Measurements from ENCODE around the gene GNPTAB.

The GNPTAB gene

DNA sequence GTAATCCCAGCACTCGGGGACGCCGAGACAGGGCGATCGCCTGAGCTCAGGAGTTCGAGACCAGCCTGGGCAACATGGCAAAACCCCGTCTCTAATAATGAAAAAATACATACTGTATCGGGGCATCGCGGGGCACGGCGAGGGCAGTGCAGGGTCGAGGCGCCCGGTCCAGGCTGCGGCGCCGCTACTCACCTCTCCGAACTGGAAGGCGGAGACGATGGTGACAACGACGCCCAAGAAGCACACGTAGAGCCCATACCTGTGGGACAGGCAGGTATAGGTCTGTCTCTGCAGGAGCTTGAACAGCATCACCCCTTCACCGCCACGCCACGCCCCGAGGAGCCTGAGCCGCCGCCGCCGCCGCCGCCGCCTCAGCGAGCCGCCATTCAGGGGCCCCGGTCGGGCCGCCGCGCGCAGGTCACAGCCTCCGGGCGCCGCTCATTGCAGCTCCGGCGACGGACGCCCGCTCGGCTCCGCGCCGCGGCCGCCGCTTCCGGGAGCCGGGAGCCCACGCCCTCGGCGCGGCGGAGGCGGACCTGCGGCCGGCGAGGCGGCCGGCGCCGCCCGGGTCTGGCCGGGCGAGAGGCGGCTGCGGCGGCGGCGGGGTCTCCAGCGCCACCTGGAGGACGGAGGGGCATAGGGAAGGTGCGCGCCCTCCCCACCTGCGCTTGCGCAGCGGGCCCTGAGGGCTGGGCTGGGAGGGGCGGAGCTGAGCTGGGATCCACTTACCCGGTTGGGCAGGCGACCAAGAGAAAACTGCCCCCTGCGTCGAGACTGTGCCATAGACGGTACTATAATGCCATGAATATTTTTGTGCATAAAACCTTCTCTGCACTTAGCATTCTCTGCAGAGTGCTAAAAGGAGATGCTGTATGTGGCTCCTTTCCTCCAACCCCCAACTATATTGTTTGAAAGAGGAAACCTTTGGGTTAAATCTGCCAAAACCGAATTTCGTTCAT lies at the start of gene GNPTAB:
Gene GNPTAB (minus strand): TSS at position 593 of the 959 bp plus-strand sequence. CDS start 284 bp downstream, at position 309.
- Mint-ChIP-seq H3K27me3 (ENCODE audit: low read depth, poor library complexity) (peaks cover 14% of the 10 kb centered on the region), H3K27ac (peak within 1 kb of the TSS; percentile 48), H3K36me3 (ENCODE audit: low read depth) (no peaks in the 10 kb centered on the region), H3K4me3 (peak within 1 kb of the TSS; percentile 96), H3K9me3 (no peaks in the 10 kb centered on the region), H3K4me1 (peaks cover 5% of the 10 kb centered on the region)
- TF ChIP-seq, protein P1, sequence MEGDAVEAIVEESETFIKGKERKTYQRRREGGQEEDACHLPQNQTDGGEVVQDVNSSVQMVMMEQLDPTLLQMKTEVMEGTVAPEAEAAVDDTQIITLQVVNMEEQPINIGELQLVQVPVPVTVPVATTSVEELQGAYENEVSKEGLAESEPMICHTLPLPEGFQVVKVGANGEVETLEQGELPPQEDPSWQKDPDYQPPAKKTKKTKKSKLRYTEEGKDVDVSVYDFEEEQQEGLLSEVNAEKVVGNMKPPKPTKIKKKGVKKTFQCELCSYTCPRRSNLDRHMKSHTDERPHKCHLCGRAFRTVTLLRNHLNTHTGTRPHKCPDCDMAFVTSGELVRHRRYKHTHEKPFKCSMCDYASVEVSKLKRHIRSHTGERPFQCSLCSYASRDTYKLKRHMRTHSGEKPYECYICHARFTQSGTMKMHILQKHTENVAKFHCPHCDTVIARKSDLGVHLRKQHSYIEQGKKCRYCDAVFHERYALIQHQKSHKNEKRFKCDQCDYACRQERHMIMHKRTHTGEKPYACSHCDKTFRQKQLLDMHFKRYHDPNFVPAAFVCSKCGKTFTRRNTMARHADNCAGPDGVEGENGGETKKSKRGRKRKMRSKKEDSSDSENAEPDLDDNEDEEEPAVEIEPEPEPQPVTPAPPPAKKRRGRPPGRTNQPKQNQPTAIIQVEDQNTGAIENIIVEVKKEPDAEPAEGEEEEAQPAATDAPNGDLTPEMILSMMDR (IDR thresholded peaks at IDR 0.05), result peak; percentile 58
- peak; percentile 95 for DNase-seq

DNA sequence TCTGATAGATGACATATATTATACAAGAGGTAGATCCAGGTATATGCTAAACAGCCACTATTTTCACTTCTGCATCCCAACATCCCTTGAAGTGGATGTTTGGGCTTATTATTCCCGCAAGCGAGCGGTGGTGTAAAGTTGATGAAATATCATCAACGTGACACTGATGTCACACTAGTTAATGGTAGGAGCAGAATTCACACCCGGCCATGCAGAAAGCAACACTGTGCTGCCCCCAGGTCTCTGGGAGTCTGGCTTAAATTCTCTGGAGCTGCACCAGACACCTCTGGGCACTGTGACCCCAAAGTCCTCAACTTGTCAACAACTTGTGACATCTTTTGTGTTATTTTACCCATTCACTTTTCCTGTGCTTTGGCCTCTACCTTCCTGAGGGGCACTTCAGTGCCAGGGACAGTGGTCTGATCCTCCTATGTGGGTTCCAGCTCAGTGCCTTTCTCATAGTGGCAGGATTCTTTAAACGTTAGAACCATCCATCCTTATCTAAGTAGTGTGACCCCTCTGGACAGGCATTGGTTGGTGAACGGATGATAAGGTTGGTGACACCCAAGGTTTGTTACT lies 47.6 kb upstream of the GNPTAB start:
- peaks cover 30% of the 10 kb centered on the region for H3K27me3 Mint-ChIP-seq (ENCODE audit: low read depth, poor library complexity)
- DNase-seq, result no peak
- H3K4me3 Mint-ChIP-seq, result peak overlapping the region; percentile 90
- peaks cover 4% of the 10 kb centered on the region for H3K36me3 Mint-ChIP-seq (ENCODE audit: low read depth)
- peaks cover 13% of the 10 kb centered on the region for H3K4me1 Mint-ChIP-seq
- TF ChIP-seq, protein P1 (IDR thresholded peaks at IDR 0.05), result no peak
- H3K27ac Mint-ChIP-seq, result no peak overlapping the region
- H3K9me3 Mint-ChIP-seq, result peaks cover 4% of the 10 kb centered on the region

DNA sequence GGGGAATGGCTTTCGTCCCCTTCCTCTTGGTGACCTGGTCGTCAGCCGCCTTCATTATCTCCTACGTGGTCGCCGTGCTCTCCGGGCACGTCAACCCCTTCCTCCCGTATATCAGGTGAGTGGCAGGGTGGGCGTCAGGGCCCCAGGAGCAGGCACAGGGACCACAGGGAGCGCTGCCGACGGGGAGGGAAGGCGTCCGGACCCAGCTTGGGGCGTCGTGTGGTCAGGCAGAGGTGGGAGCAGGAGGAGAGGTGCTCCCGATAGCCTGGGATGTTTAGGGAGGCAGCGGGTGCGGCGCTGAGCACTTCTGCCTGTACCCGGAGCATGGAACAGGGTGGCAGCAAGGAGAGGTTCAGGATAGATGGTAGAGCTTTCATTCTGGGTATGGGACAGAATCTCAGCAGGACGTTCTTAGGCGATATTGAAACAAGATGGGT lies 47.1 kb upstream of the GNPTAB start:
- Mint-ChIP-seq H3K9me3 (peaks cover 4% of the 10 kb centered on the region), H3K27ac (no peak overlapping the region)
- no peak for DNase-seq

DNA sequence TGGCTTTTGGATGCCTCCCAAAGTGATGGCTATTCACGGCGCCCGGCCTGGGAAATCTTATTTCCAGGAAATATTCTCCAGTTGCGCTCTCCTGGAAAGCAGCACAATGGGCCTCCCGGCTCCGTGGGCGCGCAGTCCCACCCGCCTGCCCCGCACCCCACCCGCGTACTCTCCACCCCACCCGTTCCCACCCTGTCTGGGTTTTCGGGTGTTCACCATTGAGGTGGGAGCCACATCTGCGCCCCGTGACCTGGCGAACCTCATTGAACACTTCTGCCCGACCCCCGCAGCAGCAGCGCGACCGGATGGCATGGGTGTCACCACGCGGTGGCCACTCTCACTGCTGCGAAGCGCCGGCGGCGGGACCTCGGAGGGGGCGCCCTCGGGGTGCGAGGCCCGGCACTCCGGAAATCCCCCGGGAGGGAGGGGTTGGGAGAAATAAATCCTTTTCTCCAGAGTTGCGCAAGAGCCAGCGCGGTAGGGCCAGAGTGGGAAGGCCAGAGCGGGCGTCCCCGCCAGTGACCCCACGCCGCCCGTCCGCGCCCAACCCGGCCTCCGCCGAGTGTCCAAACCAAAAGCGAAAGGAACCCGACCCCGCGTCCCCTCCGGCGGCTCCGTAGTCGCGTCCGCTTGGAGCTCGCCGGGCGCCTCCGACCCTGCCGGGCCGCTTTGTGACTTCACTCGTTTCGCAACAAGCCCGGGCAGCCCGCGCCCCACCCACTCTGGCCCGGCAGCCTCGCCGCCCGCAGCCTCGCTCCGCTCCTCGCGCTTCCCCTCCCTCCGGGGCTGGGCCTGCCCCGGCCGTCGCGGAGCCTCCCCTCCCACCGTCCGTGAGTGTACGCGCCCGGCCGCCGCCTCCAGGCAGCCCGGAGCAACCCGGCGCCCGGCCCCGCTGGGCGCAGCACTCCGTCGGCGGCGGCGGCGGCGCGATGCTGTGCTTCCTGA lies 46.4 kb upstream of the GNPTAB start, which contains the start of gene DRAM1:
Gene DRAM1 (plus strand): TSS at position 720 of the 945 bp plus-strand sequence. CDS start 210 bp downstream, at position 930.
- H3K4me3 Mint-ChIP-seq, result peak within 1 kb of the TSS; percentile 90
- H3K9me3 Mint-ChIP-seq, result peaks cover 4% of the 10 kb centered on the region
- DNase-seq, result peak; percentile 80
- peaks cover 13% of the 10 kb centered on the region for H3K4me1 Mint-ChIP-seq
- no peak within 1 kb of the TSS for H3K27ac Mint-ChIP-seq
- peaks cover 4% of the 10 kb centered on the region for H3K36me3 Mint-ChIP-seq (ENCODE audit: low read depth)
- peaks cover 25% of the 10 kb centered on the region for H3K27me3 Mint-ChIP-seq (ENCODE audit: low read depth, poor library complexity)
- TF ChIP-seq, protein P1 (IDR thresholded peaks at IDR 0.05), result no peak

More for the DNA sequence above, 47.1 kb upstream of the GNPTAB start:
- peaks cover 13% of the 10 kb centered on the region for H3K4me1 Mint-ChIP-seq
- H3K36me3 Mint-ChIP-seq (ENCODE audit: low read depth), result peaks cover 4% of the 10 kb centered on the region
- H3K4me3 Mint-ChIP-seq, result peak overlapping the region; percentile 90
- peaks cover 26% of the 10 kb centered on the region for H3K27me3 Mint-ChIP-seq (ENCODE audit: low read depth, poor library complexity)
- TF ChIP-seq, protein P1 (IDR thresholded peaks at IDR 0.05), result no peak

DNA sequence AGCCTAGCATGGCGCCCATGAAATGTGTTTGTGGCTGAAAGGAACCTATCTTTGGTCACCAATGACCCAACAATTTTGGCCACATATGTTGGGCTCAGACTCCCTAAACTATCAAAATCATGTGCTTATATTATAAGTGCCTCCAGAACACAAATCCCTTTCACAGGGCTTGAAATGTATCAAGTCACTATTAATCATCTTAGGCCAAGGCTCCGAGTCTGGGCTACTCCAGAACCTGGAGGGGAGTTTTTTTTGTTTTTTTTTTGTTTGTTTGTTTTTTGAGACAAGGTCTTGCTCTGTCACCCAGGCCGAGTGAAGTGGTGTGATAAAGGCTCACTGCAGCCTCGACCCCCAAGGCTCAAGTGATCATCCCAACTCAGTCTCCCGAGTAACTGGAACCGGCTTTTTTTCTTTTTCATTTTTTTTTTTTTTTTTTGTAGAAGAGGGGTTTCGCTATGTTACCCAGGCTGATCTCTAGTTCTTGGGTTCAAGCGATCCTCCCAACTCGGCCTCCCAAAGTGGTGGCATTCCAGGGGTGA lies 45.6 kb upstream of the GNPTAB start:
- H3K4me3 Mint-ChIP-seq, result peak overlapping the region; percentile 71
- no peak for DNase-seq
- peaks cover 25% of the 10 kb centered on the region for H3K27me3 Mint-ChIP-seq (ENCODE audit: low read depth, poor library complexity)

More for the DNA sequence above, 45.6 kb upstream of the GNPTAB start:
- peaks cover 13% of the 10 kb centered on the region for H3K4me1 Mint-ChIP-seq
- peaks cover 4% of the 10 kb centered on the region for H3K36me3 Mint-ChIP-seq (ENCODE audit: low read depth)
- H3K9me3 Mint-ChIP-seq, result peaks cover 4% of the 10 kb centered on the region
- H3K27ac Mint-ChIP-seq, result no peak overlapping the region
- TF ChIP-seq, protein P1 (IDR thresholded peaks at IDR 0.05), result no peak

Measured in nephron progenitor cell (in vitro differentiated cells).